Dendritic cell treated with granulocyte-macrophage colony-stimulating factor and Interleukin-4, amounts not matched to agents 40 ng/mL and 50 ng/mL, for 4 days (primary cell): ENCODE results near the gene RBM20.

ENCODE experiments used
- H3K27ac Mint-ChIP-seq: one replicate; pipeline ENCODE4 v1.8.0; 2022; ENCODE audit warnings: mild to moderate bottlenecking, mixed read lengths
- H3K27me3 Mint-ChIP-seq: one replicate; pipeline ENCODE4 v1.8.0; 2022; ENCODE audit warnings: mild to moderate bottlenecking, mixed read lengths
- H3K36me3 Mint-ChIP-seq: one replicate; pipeline ENCODE4 v1.8.0; 2022; ENCODE audit warnings: low read depth, mixed read lengths
- H3K4me1 Mint-ChIP-seq: one replicate; pipeline ENCODE4 v1.8.0; 2022; ENCODE audit warnings: low read depth, mixed read lengths
- H3K4me3 Mint-ChIP-seq: one replicate; pipeline ENCODE4 v1.8.0; 2022; ENCODE audit warnings: mild to moderate bottlenecking, moderate library complexity, mixed read lengths
- H3K9me3 Mint-ChIP-seq: one replicate; pipeline ENCODE4 v1.8.0; 2022; ENCODE audit warnings: mixed read lengths
- intact Hi-C: fragments of 100-400 bp; cut with micrococcal nuclease; formaldehyde crosslinking; loops from one replicate; pipeline ENCODE4 v1.15.0; 2022

The RBM20 gene

DNA sequence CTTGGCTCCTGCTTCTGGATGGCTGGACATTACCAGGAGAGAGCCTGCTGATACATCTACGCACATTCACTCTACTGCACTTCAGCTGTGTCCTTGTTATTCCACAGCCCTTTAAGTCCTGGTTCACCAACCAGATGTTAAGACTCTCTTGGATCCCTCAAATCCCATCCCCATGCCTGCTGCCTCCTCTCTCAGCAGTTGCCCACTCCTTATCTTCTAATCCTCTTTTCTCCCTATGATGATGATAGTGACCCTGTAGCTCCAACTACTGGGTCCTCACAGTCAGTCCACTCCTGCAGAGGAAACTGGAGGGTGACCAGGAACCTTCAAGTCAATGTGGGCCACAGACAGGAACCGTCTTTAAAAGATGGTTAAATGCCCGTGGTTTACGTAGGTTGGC, 131.3 kb downstream of the RBM20 start:
- Mint-ChIP-seq H3K27ac (no peak overlapping the region), H3K36me3 (no peaks in the 10 kb centered on the region), H3K27me3 (peaks cover 4% of the 10 kb centered on the region), H3K9me3 (no peaks in the 10 kb centered on the region), H3K4me1 (no peaks in the 10 kb centered on the region), H3K4me3 (no peak overlapping the region)
- intact Hi-C loops: no loop called here

GRCh38 chr10:110777017-110777416, 132.9 kb downstream of the RBM20 start:
- H3K4me1 Mint-ChIP-seq: no peaks in the 10 kb centered on the region
- no peak overlapping the region for H3K27ac Mint-ChIP-seq
- no peak overlapping the region for H3K4me3 Mint-ChIP-seq
- no peaks in the 10 kb centered on the region for H3K36me3 Mint-ChIP-seq
- peaks cover 4% of the 10 kb centered on the region for H3K27me3 Mint-ChIP-seq
- intact Hi-C loops: no loop called here
- no peaks in the 10 kb centered on the region for H3K9me3 Mint-ChIP-seq

DNA sequence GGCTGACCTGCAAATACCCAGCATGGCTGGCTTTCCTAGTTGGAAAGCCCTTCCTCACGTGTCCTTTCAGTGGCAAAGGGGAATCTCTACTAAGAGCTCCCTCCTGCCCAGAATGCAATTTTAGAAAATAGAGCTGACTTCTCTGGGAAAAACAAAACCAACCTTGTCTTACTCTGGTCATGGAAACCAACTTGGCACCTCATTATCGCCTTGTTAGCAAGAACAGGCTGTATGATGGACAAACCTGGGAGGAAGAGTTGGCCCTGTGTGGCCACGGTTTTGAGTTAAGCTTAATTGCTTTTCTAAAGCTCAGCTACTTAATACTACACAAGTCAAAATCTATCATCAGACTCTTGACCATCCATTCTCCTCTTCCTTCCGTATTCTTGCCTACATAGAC, 133.5 kb downstream of the RBM20 start:
- H3K27me3 Mint-ChIP-seq: peaks cover 4% of the 10 kb centered on the region
- intact Hi-C loops: no loop called here
- no peak overlapping the region for H3K27ac Mint-ChIP-seq
- no peaks in the 10 kb centered on the region for H3K36me3 Mint-ChIP-seq
- H3K4me3 Mint-ChIP-seq: no peak overlapping the region
- H3K9me3 Mint-ChIP-seq: no peaks in the 10 kb centered on the region
- no peaks in the 10 kb centered on the region for H3K4me1 Mint-ChIP-seq

GRCh38 chr10:110778211-110778610, 134.1 kb downstream of the RBM20 start:
- Mint-ChIP-seq H3K27me3 (peaks cover 4% of the 10 kb centered on the region), H3K9me3 (no peaks in the 10 kb centered on the region), H3K27ac (no peak overlapping the region), H3K36me3 (no peaks in the 10 kb centered on the region), H3K4me1 (no peaks in the 10 kb centered on the region), H3K4me3 (no peak overlapping the region)
- intact Hi-C loops: no loop called here

- Mint-ChIP-seq H3K9me3 (no peaks in the 10 kb centered on the region), H3K4me1 (no peaks in the 10 kb centered on the region), H3K4me3 (no peak overlapping the region), H3K27me3 (peaks cover 4% of the 10 kb centered on the region), H3K36me3 (no peaks in the 10 kb centered on the region), H3K27ac (no peak overlapping the region)
- intact Hi-C loops: no loop called here
Observed at GRCh38 chr10:110779489-110779888, 135.4 kb downstream of the RBM20 start.

GRCh38 chr10:110780704-110781103, 136.6 kb downstream of the RBM20 start:
- intact Hi-C loops: no loop called here
- Mint-ChIP-seq H3K27me3 (peaks cover 4% of the 10 kb centered on the region), H3K27ac (no peak overlapping the region), H3K4me1 (no peaks in the 10 kb centered on the region), H3K36me3 (no peaks in the 10 kb centered on the region), H3K9me3 (no peaks in the 10 kb centered on the region), H3K4me3 (no peak overlapping the region)

DNA sequence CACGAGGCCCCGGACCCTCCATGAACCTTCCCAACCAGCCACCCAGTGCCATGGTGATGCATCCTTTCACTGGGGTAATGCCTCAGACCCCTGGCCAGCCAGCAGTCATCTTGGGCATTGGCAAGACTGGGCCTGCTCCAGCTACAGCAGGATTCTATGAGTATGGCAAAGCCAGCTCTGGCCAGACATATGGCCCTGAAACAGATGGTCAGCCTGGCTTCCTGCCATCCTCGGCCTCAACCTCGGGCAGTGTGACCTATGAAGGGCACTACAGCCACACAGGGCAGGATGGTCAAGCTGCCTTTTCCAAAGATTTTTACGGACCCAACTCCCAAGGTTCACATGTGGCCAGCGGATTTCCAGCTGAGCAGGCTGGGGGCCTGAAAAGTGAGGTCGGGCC, 137.0 kb downstream of the RBM20 start:
- Mint-ChIP-seq H3K9me3 (no peaks in the 10 kb centered on the region), H3K36me3 (no peaks in the 10 kb centered on the region), H3K27ac (no peak overlapping the region), H3K27me3 (peaks cover 4% of the 10 kb centered on the region), H3K4me1 (no peaks in the 10 kb centered on the region), H3K4me3 (no peak overlapping the region)
- intact Hi-C loops: no loop called here

DNA sequence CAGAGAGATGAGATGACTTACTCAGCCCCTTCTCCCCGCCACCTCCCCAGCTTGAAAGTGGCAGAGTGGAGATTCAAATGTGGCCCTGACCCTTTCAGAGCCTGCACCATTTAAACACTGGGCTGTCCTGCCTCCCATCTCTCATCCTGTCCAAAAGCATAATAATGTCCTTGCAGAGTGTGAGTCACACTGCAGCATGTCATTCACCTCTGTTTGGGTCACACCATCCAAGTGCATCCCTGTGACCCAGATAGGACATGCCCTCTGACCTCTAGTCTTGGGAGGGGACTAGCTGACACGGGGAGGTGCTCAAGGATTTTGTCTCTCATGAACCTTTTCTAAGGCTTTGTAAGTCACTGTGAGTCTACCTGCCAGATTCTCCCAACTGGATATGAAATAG, 138.5 kb downstream of the RBM20 start:
- H3K9me3 Mint-ChIP-seq: no peaks in the 10 kb centered on the region
- H3K4me3 Mint-ChIP-seq: no peak overlapping the region
- H3K27ac Mint-ChIP-seq: no peak overlapping the region
- peaks cover 4% of the 10 kb centered on the region for H3K27me3 Mint-ChIP-seq
- H3K4me1 Mint-ChIP-seq: no peaks in the 10 kb centered on the region
- no peaks in the 10 kb centered on the region for H3K36me3 Mint-ChIP-seq
- intact Hi-C loops: no loop called here

DNA sequence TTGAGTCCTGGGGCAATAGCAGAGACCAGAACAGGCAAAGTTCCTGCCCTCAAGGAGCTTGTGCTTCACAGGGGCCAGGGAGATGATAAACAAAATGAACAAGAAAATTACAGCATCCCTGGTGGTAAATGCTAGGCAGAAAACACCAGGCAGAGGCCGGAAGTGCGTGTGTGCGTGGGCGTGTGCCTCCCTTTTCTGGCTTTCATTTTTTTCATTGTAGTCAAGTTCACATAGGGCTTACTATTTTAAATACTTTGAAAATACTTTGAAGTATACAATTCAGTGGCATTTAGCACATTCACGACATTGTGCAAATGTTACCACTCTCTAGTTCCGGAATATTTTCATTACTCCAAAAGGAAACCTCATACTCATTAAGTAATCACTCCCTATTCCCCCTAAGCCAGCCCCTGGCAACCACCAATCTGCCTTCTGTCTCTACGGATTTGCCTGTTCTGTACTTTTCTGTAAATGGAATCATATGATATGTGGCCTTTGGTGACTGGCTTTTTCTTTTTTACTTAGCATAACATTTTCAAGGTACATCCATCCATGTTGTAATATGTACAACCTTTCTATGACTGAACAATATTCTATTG, 139.5 kb downstream of the RBM20 start:
- H3K4me3 Mint-ChIP-seq: no peak overlapping the region
- H3K36me3 Mint-ChIP-seq: no peaks in the 10 kb centered on the region
- no peaks in the 10 kb centered on the region for H3K4me1 Mint-ChIP-seq
- H3K27ac Mint-ChIP-seq: no peak overlapping the region
- intact Hi-C loops: no loop called here
- no peaks in the 10 kb centered on the region for H3K9me3 Mint-ChIP-seq
- H3K27me3 Mint-ChIP-seq: peaks cover 2% of the 10 kb centered on the region

DNA sequence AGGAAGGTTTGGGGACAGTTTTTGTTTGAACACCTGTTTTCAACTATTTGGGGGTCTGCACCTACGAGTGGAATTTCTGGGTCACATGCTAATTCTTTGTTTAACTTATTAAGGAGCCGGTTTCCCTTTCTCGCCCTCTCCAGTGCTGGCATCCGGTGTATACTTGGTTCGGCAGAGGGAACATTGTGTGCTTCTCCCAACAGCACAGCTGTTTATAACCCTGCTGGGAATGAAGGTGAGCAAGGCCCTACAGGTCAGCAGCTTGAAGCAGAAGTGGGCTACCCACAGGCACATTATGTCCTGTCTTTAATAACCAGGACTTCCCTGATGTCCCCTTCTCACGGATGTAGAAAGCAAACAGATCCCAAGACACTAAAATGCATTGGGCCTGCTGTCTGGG, 140.1 kb downstream of the RBM20 start:
- Mint-ChIP-seq H3K9me3 (no peaks in the 10 kb centered on the region), H3K4me1 (no peaks in the 10 kb centered on the region), H3K27ac (no peak overlapping the region), H3K36me3 (no peaks in the 10 kb centered on the region), H3K4me3 (no peak overlapping the region), H3K27me3 (peaks cover 2% of the 10 kb centered on the region)
- intact Hi-C loops: no loop called here

DNA sequence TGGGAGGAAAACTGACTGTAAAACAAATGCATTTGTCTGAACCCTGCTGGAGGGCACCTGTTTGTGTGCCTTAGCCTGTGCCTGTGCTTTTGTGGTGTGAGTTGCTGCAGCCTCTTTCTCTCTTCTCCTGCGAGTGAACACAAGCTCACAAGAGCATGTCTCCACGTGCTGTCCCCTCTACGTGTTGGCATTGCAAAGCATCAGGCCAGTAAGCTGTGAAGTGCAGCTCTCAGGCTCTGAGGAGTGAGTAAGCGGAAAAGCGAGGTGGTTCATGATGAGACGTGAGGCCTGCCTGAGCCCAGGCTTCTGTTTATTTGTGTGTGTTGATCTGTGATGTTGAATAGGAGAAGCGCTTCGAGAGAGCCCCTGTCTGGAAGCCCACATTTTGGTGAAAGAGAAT, 142.0 kb downstream of the RBM20 start:
- Mint-ChIP-seq H3K36me3 (no peaks in the 10 kb centered on the region), H3K9me3 (no peaks in the 10 kb centered on the region), H3K27ac (no peak overlapping the region), H3K4me3 (no peak overlapping the region), H3K27me3 (no peaks in the 10 kb centered on the region), H3K4me1 (no peaks in the 10 kb centered on the region)
- intact Hi-C loops: no loop called here

- Mint-ChIP-seq H3K27ac (no peak overlapping the region), H3K4me3 (no peak overlapping the region), H3K4me1 (no peaks in the 10 kb centered on the region), H3K27me3 (no peaks in the 10 kb centered on the region), H3K36me3 (no peaks in the 10 kb centered on the region), H3K9me3 (no peaks in the 10 kb centered on the region)
- intact Hi-C loops: no loop called here
Observed at GRCh38 chr10:110788620-110789385, 144.7 kb downstream of the RBM20 start.

- Mint-ChIP-seq H3K36me3 (no peaks in the 10 kb centered on the region), H3K27ac (no peak overlapping the region), H3K4me3 (no peak overlapping the region), H3K4me1 (no peaks in the 10 kb centered on the region), H3K9me3 (no peaks in the 10 kb centered on the region), H3K27me3 (no peaks in the 10 kb centered on the region)
- intact Hi-C loops: no loop called here
Observed at GRCh38 chr10:110789604-110790433, 145.7 kb downstream of the RBM20 start.

GRCh38 chr10:110790913-110791506, 146.9 kb downstream of the RBM20 start:
- Mint-ChIP-seq H3K4me3 (no peak overlapping the region), H3K4me1 (no peaks in the 10 kb centered on the region), H3K9me3 (no peaks in the 10 kb centered on the region), H3K27ac (no peak overlapping the region), H3K36me3 (no peaks in the 10 kb centered on the region), H3K27me3 (no peaks in the 10 kb centered on the region)
- intact Hi-C loops: no loop called here
